Large intestine (tissue), 3 donors: ENCODE data around the gene CAB39. TPM values are rescaled to one million over a fixed set of nuclear protein-coding genes. Genes with fewer than 3 reads are reported as not detected.
"Not testable (repeated sequence)": the region's sequence is repeated elsewhere in the genome, so short reads cannot be mapped to it uniquely, and the experiment has no call there.

Experiments used
- DNase-seq, 2 donors: peaks; one replicate each; pipeline versions ENCODE4 v3.0.0 to v3.0.0-alpha.2; 2013
- H3K27ac ChIP-seq: one replicate; pipeline ENCODE4 v1.5.1; 2013; ENCODE audit warnings: low read length
- H3K27me3 ChIP-seq: 2 replicates; pipeline ENCODE4 v1.6.1; 2013; ENCODE audit warnings: low read length; ENCODE audit not compliant: control insufficient read depth, insufficient read depth
- H3K36me3 ChIP-seq: 2 replicates; pipeline ENCODE4 v1.6.1; 2013; ENCODE audit warnings: low read length; ENCODE audit not compliant: control insufficient read depth, insufficient read depth
- H3K4me1 ChIP-seq: one replicate; pipeline ENCODE4 v1.6.1; 2013; ENCODE audit warnings: low read length; ENCODE audit not compliant: control insufficient read depth, insufficient read depth
- H3K4me3 ChIP-seq: one replicate; pipeline ENCODE4 v1.5.1; 2013; ENCODE audit warnings: low read length
- H3K9me3 ChIP-seq: one replicate; pipeline ENCODE4 v1.6.1; 2013; ENCODE audit warnings: mild to moderate bottlenecking, low read depth, low read length, moderate library complexity; ENCODE audit not compliant: control insufficient read depth
- WGBS: methylation state at CpG from one replicate; pipeline ENCODE4 v1.1.5; 2013; ENCODE audit warnings: low lambda C conversion rate; ENCODE audit not compliant: insufficient coverage; 5-methylcytosine and 5-hydroxymethylcytosine counted together
- polyA plus RNA-seq: library from polyadenylated mRNA; unstranded; fragments of 120-200 nt; gene quantifications from one replicate; pipeline ENCODE4 v1.2.1, GENCODE V29; 2013

Gene CAB39
- polyA plus RNA-seq, 1 donor, result 81.3 TPM

- no peaks in the 10 kb centered on the region for H3K9me3 ChIP-seq
- no peak overlapping the region for H3K27ac ChIP-seq
- no peaks in the 10 kb centered on the region for H3K27me3 ChIP-seq
- H3K4me3 ChIP-seq, result no peak overlapping the region
- H3K36me3 ChIP-seq, result no peaks in the 10 kb centered on the region
- no peaks in the 10 kb centered on the region for H3K4me1 ChIP-seq
- DNase-seq, result no peak
- WGBS, result no CpG with 5 or more reads among the region's 3 CpGs
Observed at GRCh38 chr2:230694241-230694640, 18.4 kb upstream of the CAB39 start.

GRCh38 chr2:230695551-230695950 lies 17.1 kb upstream of the CAB39 start:
- H3K4me3 ChIP-seq, result no peak overlapping the region
- WGBS, result 100% methylated on average over 1 of the region's 6 CpGs

GRCh38 chr2:230696670-230697069 lies 16.0 kb upstream of the CAB39 start:
- Histone ChIP-seq H3K36me3 (no peaks in the 10 kb centered on the region), H3K27ac (no peak overlapping the region), H3K9me3 (no peaks in the 10 kb centered on the region), H3K4me3 (no peak overlapping the region), H3K4me1 (no peaks in the 10 kb centered on the region), H3K27me3 (no peaks in the 10 kb centered on the region)
- no peak for DNase-seq

More at GRCh38 chr2:230695551-230695950, 17.1 kb upstream of the CAB39 start:
- Histone ChIP-seq H3K27ac (no peak overlapping the region), H3K27me3 (no peaks in the 10 kb centered on the region), H3K36me3 (no peaks in the 10 kb centered on the region), H3K9me3 (no peaks in the 10 kb centered on the region), H3K4me1 (no peaks in the 10 kb centered on the region)
- DNase-seq, result no peak

GRCh38 chr2:230697676-230698075 lies 15.0 kb upstream of the CAB39 start:
- H3K36me3 ChIP-seq, result no peaks in the 10 kb centered on the region
- no CpG with 5 or more reads among the region's 4 CpGs for WGBS
- no peaks in the 10 kb centered on the region for H3K27me3 ChIP-seq
- no peaks in the 10 kb centered on the region for H3K4me1 ChIP-seq
- H3K9me3 ChIP-seq, result peaks cover 5% of the 10 kb centered on the region
- no peak overlapping the region for H3K27ac ChIP-seq
- DNase-seq, result no peak
- no peak overlapping the region for H3K4me3 ChIP-seq

- H3K27me3 ChIP-seq, DNase-seq, H3K27ac ChIP-seq, H3K9me3 ChIP-seq, H3K4me1 ChIP-seq, H3K36me3 ChIP-seq, H3K4me3 ChIP-seq: not testable (repeated sequence)
- no CpG with 5 or more reads among the region's 3 CpGs for WGBS
Observed at GRCh38 chr2:230698753-230699152, 13.9 kb upstream of the CAB39 start.

GRCh38 chr2:230700447-230700846 lies 12.2 kb upstream of the CAB39 start:
- peaks cover 5% of the 10 kb centered on the region for H3K9me3 ChIP-seq
- no peaks in the 10 kb centered on the region for H3K27me3 ChIP-seq
- H3K4me1 ChIP-seq, result no peaks in the 10 kb centered on the region
- H3K36me3 ChIP-seq, result no peaks in the 10 kb centered on the region
- H3K27ac ChIP-seq, result no peak overlapping the region
- no peak overlapping the region for H3K4me3 ChIP-seq
- no peak for DNase-seq

DNA sequence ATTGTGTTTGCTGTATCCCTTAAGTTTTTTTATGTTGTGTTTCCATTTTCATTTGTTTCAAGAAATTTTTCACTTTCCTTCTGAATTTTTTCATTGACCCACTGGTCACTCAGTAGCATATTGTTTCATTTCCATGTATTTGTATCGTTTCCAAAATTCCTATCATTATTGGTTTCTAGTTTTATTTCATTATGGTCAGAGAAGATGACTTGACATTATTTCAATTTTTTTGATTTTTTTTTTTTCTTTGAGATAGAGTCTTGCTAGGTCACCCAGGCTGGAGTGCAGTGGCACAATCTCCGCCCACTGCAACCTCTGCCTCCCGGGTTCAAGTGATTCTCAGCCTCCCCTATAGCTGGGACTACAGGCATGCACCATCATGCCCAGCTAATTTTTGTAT lies 11.3 kb upstream of the CAB39 start:
- Histone ChIP-seq H3K4me3 (no peak overlapping the region), H3K4me1 (no peaks in the 10 kb centered on the region), H3K9me3 (peaks cover 5% of the 10 kb centered on the region), H3K36me3 (no peaks in the 10 kb centered on the region), H3K27me3 (no peaks in the 10 kb centered on the region), H3K27ac (no peak overlapping the region)
- WGBS, result 88% methylated on average over 3 of the region's 3 CpGs
- no peak for DNase-seq

DNA sequence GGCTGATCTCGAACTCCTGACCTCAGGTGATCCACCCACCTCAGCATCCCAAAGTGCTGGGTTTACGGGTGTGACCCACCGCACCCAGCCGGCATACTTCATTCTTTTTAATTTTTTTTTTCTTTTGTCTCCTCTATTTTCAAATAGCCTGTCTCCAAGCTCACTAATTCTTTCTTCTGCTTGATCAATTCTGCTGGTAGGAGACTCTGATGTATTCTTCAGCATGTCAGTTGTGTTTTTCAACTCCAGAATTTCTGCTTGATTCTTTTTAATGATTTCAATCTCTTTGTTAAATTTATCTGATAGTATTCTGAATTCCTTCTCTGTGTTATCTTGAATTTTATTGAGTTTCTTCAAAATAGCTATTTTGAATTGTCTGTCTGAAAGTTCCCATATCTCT lies 10.2 kb upstream of the CAB39 start:
- no CpG with 5 or more reads among the region's 4 CpGs for WGBS

DNA sequence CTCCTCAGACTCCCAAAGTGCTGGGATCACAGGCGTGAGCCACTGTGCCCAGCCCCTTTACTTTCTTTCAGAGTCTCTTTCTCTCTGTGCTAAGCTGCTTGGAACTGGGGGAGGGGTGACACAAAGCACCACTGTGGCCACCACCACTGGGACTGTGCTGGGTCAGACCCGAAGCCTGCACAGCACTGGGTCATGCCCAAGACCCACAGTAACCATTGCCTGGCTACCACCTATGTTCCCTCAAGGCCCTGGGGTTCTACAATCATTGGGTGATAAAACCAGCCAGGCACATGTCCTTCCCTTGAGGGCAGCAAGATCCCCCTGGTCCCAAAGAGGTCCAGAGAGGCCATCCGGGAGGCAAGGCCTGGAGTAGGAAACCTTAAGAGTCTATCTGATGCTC lies 9.1 kb upstream of the CAB39 start:
- Histone ChIP-seq H3K36me3 (no peaks in the 10 kb centered on the region), H3K9me3 (peaks cover 5% of the 10 kb centered on the region), H3K4me3 (no peak overlapping the region), H3K4me1 (peaks cover 11% of the 10 kb centered on the region), H3K27ac (no peak overlapping the region), H3K27me3 (no peaks in the 10 kb centered on the region)
- WGBS, result no CpG with 5 or more reads among the region's 3 CpGs
- DNase-seq, result no peak

More for the DNA sequence above, 10.2 kb upstream of the CAB39 start:
- H3K4me1 ChIP-seq, H3K27me3 ChIP-seq, H3K36me3 ChIP-seq, DNase-seq, H3K4me3 ChIP-seq, H3K27ac ChIP-seq, H3K9me3 ChIP-seq: not testable (repeated sequence)

- DNase-seq, result peak; percentile 86 to 91
- Histone ChIP-seq H3K27ac (peak overlapping the region; percentile 18), H3K9me3 (peaks cover 5% of the 10 kb centered on the region), H3K4me3 (no peak overlapping the region), H3K36me3 (no peaks in the 10 kb centered on the region), H3K27me3 (no peaks in the 10 kb centered on the region), H3K4me1 (peaks cover 11% of the 10 kb centered on the region)
- WGBS, result no CpG with 5 or more reads among the region's 3 CpGs
Observed at GRCh38 chr2:230706053-230706521, 6.6 kb upstream of the CAB39 start.

- peaks cover 11% of the 10 kb centered on the region for H3K4me1 ChIP-seq
- DNase-seq, result no peak
- no peaks in the 10 kb centered on the region for H3K27me3 ChIP-seq
- H3K27ac ChIP-seq, result no peak overlapping the region
- no CpG with 5 or more reads among the region's 8 CpGs for WGBS
- no peaks in the 10 kb centered on the region for H3K36me3 ChIP-seq
- H3K4me3 ChIP-seq, result no peak overlapping the region
- H3K9me3 ChIP-seq, result peaks cover 2% of the 10 kb centered on the region
Observed at GRCh38 chr2:230706966-230707365, 5.7 kb upstream of the CAB39 start.
